Uterus (tissue), 4 donors: ENCODE measurements around the gene ART3. TPM values are rescaled to one million over a fixed set of nuclear protein-coding genes. Genes with fewer than 3 reads are reported as not detected.

ENCODE experiments used
- DNase-seq, 2 donors: peaks; one replicate each; pipeline ENCODE4 v3.0.0-alpha.2; 2019 to 2020
- H3K27ac ChIP-seq, 2 donors: fragments of 200-600 bp; sonication (generic); 1 replicate in 1 of 2; 2 replicates in 1 of 2; pipeline ENCODE4 v1.5.1; 2016 to 2018
- H3K27me3 ChIP-seq, 2 donors: fragments of 200-600 bp; sonication (generic); one replicate each; pipeline ENCODE4 v1.5.1; 2018 to 2019; ENCODE audit warnings: control low read depth in 1 of 2
- H3K36me3 ChIP-seq, 2 donors: fragments of 200-600 bp; sonication (generic); one replicate each; pipeline ENCODE4 v1.5.1; 2019; ENCODE audit warnings: control low read depth in 1 of 2
- H3K4me1 ChIP-seq, 2 donors: fragments of 200-600 bp; sonication (generic); one replicate each; pipeline ENCODE4 v1.5.1; 2018 to 2019; ENCODE audit warnings: control low read depth in 1 of 2
- H3K4me3 ChIP-seq, 2 donors: fragments of 200-600 bp; sonication (generic); 1 replicate in 1 of 2; 2 replicates in 1 of 2; pipeline ENCODE4 v1.5.1; 2018 to 2019; ENCODE audit warnings: mild to moderate bottlenecking in 1 of 2
- H3K9me3 ChIP-seq, 2 donors: fragments of 200-600 bp; sonication (generic); one replicate each; pipeline ENCODE4 v1.5.1; 2019; ENCODE audit warnings: control low read depth in 1 of 2
- POLR2A ChIP-seq, 2 donors: fragments of 450-650 bp; IDR thresholded peaks; one replicate each; pipeline ENCODE4 v1.6.1; 2016; ENCODE audit warnings: antibody characterized with exemption in 2 of 2, mild to moderate bottlenecking in 1 of 2, moderate library complexity in 1 of 2
- intact Hi-C: fragments of 100-400 bp; cut with DNase I; formaldehyde crosslinking; loops from one replicate; pipeline ENCODE4 v1.15.1; 2023; ENCODE audit warnings: low total_unique reads
- total RNA-seq, 4 donors: library from RNA; depleted of rRNA in 3 of 4; stranded (reverse); fragments of >200 nt in 3 of 4; gene quantifications; one replicate each; pipeline versions ENCODE4 v1.1.0 to v1.2.4, GENCODE V29; 2014 to 2023
- TF ChIP-seq, protein P1 (sequence below), 4 experiments: fragments of 200-600 bp in 2 of 4; fragments of 450-650 bp in 2 of 4; sonication (generic) in 2 of 4; IDR thresholded peaks; one replicate each; pipeline ENCODE4 v1.5.1; 2016 to 2019; ENCODE audit warnings: antibody characterized with exemption in 4 of 4, mild to moderate bottlenecking in 2 of 4, moderate library complexity in 1 of 4
- donor health status: DM: yes; HTN: yes; CAD: no.

The ART3 gene
- total RNA-seq, 4 donors from 2014 or later = 0.55 to 1.4 TPM; not detected in 2

DNA sequence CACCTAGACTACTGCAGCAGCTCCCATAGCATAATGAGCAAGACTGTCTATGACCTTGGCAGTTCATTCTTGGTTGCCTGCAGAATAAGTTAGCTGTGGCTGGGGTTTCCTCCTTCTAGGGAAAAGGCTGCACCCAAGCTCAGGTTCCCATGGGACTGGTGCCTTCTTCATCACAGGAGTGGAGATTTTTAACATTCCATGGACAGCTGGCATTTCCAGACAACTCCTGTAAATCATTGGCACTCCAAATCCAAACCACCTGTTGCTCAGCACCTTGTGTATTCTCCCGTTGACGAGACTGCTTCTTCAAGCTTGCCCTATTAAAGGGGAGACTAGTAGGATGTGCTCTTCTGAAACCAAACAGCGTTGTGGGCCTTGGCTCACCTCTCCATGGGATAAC is 81.5 kb downstream of the ART3 start:
- no peaks in the 10 kb centered on the region for H3K36me3 ChIP-seq
- H3K9me3 ChIP-seq = no peaks in the 10 kb centered on the region
- no peaks in the 10 kb centered on the region for H3K4me1 ChIP-seq
- intact Hi-C loops = no loop called here
- no peak overlapping the region for H3K4me3 ChIP-seq
- no peaks in the 10 kb centered on the region for H3K27me3 ChIP-seq
- no peak overlapping the region for H3K27ac ChIP-seq
- DNase-seq = no peak
- no peak for TF ChIP-seq POLR2A (IDR thresholded peaks at IDR 0.05)
- TF ChIP-seq, protein P1, sequence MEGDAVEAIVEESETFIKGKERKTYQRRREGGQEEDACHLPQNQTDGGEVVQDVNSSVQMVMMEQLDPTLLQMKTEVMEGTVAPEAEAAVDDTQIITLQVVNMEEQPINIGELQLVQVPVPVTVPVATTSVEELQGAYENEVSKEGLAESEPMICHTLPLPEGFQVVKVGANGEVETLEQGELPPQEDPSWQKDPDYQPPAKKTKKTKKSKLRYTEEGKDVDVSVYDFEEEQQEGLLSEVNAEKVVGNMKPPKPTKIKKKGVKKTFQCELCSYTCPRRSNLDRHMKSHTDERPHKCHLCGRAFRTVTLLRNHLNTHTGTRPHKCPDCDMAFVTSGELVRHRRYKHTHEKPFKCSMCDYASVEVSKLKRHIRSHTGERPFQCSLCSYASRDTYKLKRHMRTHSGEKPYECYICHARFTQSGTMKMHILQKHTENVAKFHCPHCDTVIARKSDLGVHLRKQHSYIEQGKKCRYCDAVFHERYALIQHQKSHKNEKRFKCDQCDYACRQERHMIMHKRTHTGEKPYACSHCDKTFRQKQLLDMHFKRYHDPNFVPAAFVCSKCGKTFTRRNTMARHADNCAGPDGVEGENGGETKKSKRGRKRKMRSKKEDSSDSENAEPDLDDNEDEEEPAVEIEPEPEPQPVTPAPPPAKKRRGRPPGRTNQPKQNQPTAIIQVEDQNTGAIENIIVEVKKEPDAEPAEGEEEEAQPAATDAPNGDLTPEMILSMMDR (IDR thresholded peaks at IDR 0.05) = no peak

DNA sequence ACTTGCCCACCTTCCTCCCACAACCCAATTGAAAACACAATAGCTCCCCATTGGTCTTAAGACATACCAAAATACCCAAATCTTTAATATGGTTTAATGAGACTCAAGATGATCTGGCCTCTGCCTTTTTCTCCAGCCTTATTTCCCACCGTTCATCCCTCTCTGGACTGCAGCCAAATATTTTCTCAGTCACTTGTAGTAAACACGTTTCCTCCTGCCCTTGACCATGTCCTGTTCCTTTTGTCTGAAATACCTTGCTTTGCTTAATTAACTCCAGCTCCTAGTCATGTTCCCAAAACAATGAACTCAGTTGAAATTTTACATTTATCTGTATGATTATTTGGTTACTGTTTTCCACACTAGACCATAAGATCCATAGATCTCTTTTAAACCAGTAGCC is 82.1 kb downstream of the ART3 start:
- intact Hi-C loops = no loop called here
- no peaks in the 10 kb centered on the region for H3K4me1 ChIP-seq
- no peaks in the 10 kb centered on the region for H3K36me3 ChIP-seq
- H3K9me3 ChIP-seq = no peaks in the 10 kb centered on the region
- no peaks in the 10 kb centered on the region for H3K27me3 ChIP-seq
- H3K27ac ChIP-seq = no peak overlapping the region
- no peak for TF ChIP-seq POLR2A (IDR thresholded peaks at IDR 0.05)
- TF ChIP-seq, protein P1 (IDR thresholded peaks at IDR 0.05) = no peak
- no peak overlapping the region for H3K4me3 ChIP-seq
- no peak for DNase-seq

DNA sequence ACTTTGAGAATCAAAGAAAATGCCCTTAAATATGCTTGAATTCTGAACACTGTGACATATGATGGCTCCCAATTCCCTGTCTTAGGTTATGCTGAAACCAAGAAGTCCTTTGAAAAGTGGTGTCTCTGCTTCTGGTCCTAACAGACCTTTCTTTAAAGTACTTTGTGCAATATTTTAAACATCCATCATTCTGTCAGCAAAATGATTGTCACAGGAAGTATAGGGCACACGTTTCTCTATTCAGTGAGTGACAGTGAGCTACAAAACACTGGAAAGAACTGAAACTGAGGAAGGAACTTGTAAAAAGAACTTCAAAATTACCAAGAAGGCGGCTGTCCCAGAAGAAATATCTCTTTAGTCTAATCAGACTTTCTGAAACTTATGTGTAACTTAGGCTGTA is 85.8 kb downstream of the ART3 start:
- DNase-seq = no peak

More for the DNA sequence above, 85.8 kb downstream of the ART3 start:
- H3K4me3 ChIP-seq = no peak overlapping the region
- no peak for TF ChIP-seq POLR2A (IDR thresholded peaks at IDR 0.05)
- no peaks in the 10 kb centered on the region for H3K27me3 ChIP-seq
- intact Hi-C loops = no loop called here
- H3K27ac ChIP-seq = no peak overlapping the region
- H3K4me1 ChIP-seq = no peaks in the 10 kb centered on the region
- H3K36me3 ChIP-seq = no peaks in the 10 kb centered on the region
- no peaks in the 10 kb centered on the region for H3K9me3 ChIP-seq

Other genes with a start within 250 kb of the ART3 start
- under 1 TPM in 1 of 4 donors, not detected in 3; 0.09 TPM for gene PPEF2, start 172.3 kb upstream of the ART3 start, total RNA-seq
- 100 to 1,000 TPM in 1 of 4 donors, 10 to 100 TPM in 3; 21.5 to 109 (median 46.1) TPM for gene NAAA, start 133.7 kb upstream of the ART3 start, total RNA-seq
- 10 to 100 TPM; 17.9 to 53.5 (median 30.5) TPM for gene SDAD1, start 83.8 kb upstream of the ART3 start, total RNA-seq
- under 1 TPM in 2 of 4 donors, not detected in 2; 0.14 to 0.21 TPM for gene CXCL9, start 67.2 kb upstream of the ART3 start, total RNA-seq
- gene CXCL10, start 51.2 kb upstream of the ART3 start, total RNA-seq = 1 to 10 TPM in 1 of 4 donors, under 1 TPM in 1, not detected in 2; 0.52 to 1.9 TPM
- under 1 TPM in 1 of 4 donors, not detected in 3; 0.14 TPM for gene CXCL11, start 38.6 kb upstream of the ART3 start, total RNA-seq
- 10 to 100 TPM; 31.2 to 99.5 (median 62.6) TPM for gene NUP54, start 73.7 kb downstream of the ART3 start, total RNA-seq
- 100 to 1,000 TPM; 150 to 233 (median 196) TPM for gene SCARB2, start 139.1 kb downstream of the ART3 start, total RNA-seq
- gene FAM47E, start 177.0 kb downstream of the ART3 start, total RNA-seq = 1 to 10 TPM in 2 of 4 donors, under 1 TPM in 1, not detected in 1; 0.29 to 1.4 (median 1.2) TPM
- gene STBD1, start 232.0 kb downstream of the ART3 start, total RNA-seq = 1 to 10 TPM in 2 of 4 donors, under 1 TPM in 2; 0.59 to 5.5 (median 2.2) TPM